ENCODE data around the gene BLM.

BLM gene

GRCh38 chr15:90834626-90835025 lies 117.5 kb downstream of the BLM start:
- no peak for DNase-seq (ENCODE audit: low read depth)
- TF ChIP-seq, protein P1, sequence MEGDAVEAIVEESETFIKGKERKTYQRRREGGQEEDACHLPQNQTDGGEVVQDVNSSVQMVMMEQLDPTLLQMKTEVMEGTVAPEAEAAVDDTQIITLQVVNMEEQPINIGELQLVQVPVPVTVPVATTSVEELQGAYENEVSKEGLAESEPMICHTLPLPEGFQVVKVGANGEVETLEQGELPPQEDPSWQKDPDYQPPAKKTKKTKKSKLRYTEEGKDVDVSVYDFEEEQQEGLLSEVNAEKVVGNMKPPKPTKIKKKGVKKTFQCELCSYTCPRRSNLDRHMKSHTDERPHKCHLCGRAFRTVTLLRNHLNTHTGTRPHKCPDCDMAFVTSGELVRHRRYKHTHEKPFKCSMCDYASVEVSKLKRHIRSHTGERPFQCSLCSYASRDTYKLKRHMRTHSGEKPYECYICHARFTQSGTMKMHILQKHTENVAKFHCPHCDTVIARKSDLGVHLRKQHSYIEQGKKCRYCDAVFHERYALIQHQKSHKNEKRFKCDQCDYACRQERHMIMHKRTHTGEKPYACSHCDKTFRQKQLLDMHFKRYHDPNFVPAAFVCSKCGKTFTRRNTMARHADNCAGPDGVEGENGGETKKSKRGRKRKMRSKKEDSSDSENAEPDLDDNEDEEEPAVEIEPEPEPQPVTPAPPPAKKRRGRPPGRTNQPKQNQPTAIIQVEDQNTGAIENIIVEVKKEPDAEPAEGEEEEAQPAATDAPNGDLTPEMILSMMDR (conservative IDR thresholded peaks at IDR 0.05; ENCODE audit: low read depth, low read length): no peak
- no peak overlapping the region for H3K4me3 ChIP-seq (ENCODE audit: low read depth, low read length)

DNA sequence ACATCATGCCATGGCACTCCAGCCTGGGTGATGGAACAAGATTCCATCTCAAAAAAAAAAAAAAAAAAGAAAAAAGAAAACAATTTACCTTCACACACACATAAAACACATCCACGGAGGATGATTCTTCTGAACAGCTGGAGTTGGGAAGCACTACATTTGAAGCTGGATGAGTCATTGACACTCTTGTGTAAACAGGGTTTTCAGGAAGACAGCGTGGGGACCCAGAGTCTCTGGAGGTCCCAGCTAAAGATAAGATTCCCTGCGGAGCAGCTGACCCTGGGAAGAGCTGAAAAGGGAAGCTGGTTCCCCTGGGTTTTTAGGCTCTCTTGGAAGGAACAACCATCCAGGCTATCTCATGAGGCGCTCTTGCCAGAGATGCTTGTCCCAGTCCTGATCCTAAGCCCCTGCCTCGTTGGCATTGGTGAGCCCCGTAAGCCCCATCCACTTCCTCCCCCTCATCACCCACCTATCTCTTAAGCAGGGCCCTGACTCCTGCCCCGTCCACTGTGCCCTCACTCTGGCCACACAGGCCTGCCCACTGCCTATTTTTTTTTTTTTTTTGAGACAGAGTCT lies 119.2 kb downstream of the BLM start:
- no peak overlapping the region for H3K4me3 ChIP-seq (ENCODE audit: low read depth, low read length)
- TF ChIP-seq, protein P1 (conservative IDR thresholded peaks at IDR 0.05; ENCODE audit: low read depth, low read length): no peak
- DNase-seq (ENCODE audit: low read depth): peak; percentile 67

- TF ChIP-seq, protein P1 (conservative IDR thresholded peaks at IDR 0.05; ENCODE audit: low read depth, low read length): no peak
- H3K4me3 ChIP-seq (ENCODE audit: low read depth, low read length): no peak overlapping the region
- DNase-seq (ENCODE audit: low read depth): no peak
Measured at GRCh38 chr15:90837094-90837493, 119.9 kb downstream of the BLM start.

DNA sequence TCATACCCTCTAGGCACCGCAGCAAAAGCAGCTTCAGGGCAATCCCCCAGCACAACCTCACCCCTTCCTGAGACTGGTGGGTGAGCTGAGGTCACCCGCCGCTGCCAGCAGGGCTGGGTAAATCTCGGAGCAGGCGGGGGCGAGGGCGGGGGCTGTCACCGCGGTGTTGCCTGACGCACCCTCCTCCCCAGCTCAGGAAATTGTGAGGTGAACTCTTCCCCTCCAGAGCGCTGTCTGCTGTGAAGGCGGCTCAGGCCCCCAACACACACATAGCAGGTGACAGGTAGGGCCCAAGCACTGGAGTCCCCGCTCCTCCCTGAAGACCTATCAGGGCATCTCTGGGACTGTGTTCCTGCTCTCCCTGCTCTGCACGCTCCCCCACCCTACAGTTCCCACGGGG lies 121.0 kb downstream of the BLM start:
- no peak for DNase-seq (ENCODE audit: low read depth)
- TF ChIP-seq, protein P1 (conservative IDR thresholded peaks at IDR 0.05; ENCODE audit: low read depth, low read length): no peak
- H3K4me3 ChIP-seq (ENCODE audit: low read depth, low read length): no peak overlapping the region

DNA sequence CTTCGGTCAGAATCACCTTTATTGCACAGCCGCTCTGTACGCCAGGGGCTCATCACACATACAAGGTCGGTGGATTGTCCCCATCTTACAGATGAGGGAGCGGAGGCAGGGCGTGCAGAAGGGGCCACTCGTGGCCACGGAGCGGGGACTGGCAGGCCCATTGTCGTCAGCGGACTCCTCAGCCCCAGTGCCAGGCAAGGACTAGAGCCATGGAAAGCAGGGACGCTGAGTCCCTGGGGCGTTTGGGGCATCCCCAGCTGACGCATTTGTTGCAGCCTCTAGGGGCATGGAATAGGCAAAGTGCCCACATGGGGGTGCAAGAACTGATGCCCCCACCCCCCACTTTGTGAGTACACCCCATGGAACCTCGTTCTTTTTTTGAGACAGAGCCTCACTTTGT lies 121.4 kb downstream of the BLM start:
- H3K4me3 ChIP-seq (ENCODE audit: low read depth, low read length): no peak overlapping the region
- TF ChIP-seq, protein P1 (conservative IDR thresholded peaks at IDR 0.05; ENCODE audit: low read depth, low read length): no peak
- no peak for DNase-seq (ENCODE audit: low read depth)

DNA sequence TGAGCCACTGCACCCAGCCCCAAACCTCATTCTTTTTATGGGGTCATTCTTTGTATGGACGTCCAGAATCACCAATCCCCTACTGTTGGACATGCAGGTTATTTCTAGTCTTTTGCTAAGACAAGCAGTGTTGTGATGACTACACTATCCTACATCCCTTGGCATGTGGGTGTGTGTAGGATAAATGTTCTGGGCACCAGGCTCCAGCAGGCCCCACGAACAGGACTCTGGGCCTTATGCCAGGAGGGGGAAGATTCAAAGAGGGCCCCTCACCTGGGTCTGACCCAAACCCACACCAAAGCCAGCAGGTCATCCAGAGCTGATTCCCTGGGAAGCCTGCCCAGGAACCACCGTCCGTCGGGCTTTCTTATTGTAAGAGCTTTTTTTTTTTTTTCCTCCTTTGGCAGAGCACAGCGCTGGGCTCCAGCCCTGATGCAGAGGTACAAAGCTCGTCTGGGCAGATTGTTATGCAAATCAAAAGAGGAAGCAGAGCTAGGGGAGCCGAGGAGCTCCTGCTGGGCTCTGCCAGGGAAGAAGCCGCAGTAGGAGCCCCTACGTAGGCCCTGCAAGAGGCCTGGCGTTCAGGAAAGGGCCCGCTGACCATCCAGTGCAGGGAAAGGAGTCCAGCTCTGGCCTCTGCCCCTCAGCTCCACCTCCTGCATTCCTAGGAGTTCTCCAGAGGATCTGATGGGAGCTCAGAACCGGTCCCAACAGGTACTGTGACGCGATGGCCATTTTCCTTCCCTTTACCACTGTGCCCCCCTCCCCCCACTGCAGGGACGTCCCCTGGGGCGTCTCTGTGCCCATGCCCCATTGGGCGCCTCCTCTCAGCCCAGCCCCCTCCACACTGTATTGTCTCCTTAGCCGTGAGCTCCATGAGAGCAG lies 122.3 kb downstream of the BLM start:
- no peak overlapping the region for H3K4me3 ChIP-seq (ENCODE audit: low read depth, low read length)
- peak; percentile 33 for DNase-seq (ENCODE audit: low read depth)
- TF ChIP-seq, protein P1 (conservative IDR thresholded peaks at IDR 0.05; ENCODE audit: low read depth, low read length): no peak

Measured in choroid plexus epithelial cell (primary cell).